ENCODE measurements around the gene IL6ST. TPM values are rescaled to one million over a fixed set of nuclear protein-coding genes. Genes with fewer than 3 reads are reported as not detected.
"Not testable (repeated sequence)": the region's sequence is repeated elsewhere in the genome, so short reads cannot be mapped to it uniquely, and the experiment has no call there.

The IL6ST gene
- total RNA-seq, 4 donors from 2014 or later: 88.8 to 179 (median 116) TPM

DNA sequence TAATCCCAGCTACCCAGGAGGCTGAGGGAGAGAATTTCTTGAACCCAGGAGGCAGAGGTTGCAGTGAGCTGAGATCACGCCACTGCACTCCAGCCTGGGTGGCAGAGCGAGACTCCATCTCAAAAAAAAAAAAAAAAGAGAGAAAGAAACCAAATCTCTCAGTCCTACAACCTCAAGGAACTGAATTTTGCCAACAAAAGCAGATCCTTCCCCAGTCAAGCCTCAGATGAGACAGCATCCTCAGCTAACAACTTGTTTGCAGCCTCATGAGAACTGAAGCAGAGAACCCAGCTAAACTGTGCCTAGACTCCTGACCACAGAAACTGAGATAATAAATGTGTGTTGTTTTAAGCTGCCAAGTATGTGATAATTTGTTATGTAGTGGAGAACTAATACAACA, 7.5 kb upstream of the IL6ST start:
- Histone ChIP-seq H3K27ac (no peak overlapping the region), H3K4me3 (no peak overlapping the region), H3K9me3 (no peaks in the 10 kb centered on the region), H3K27me3 (no peaks in the 10 kb centered on the region), H3K36me3 (no peaks in the 10 kb centered on the region), H3K4me1 (peaks cover 0 to under 1% (median 0%) of the 10 kb centered on the region in 4 donors)
- DNase-seq: no peak
- TF ChIP-seq, protein P1, sequence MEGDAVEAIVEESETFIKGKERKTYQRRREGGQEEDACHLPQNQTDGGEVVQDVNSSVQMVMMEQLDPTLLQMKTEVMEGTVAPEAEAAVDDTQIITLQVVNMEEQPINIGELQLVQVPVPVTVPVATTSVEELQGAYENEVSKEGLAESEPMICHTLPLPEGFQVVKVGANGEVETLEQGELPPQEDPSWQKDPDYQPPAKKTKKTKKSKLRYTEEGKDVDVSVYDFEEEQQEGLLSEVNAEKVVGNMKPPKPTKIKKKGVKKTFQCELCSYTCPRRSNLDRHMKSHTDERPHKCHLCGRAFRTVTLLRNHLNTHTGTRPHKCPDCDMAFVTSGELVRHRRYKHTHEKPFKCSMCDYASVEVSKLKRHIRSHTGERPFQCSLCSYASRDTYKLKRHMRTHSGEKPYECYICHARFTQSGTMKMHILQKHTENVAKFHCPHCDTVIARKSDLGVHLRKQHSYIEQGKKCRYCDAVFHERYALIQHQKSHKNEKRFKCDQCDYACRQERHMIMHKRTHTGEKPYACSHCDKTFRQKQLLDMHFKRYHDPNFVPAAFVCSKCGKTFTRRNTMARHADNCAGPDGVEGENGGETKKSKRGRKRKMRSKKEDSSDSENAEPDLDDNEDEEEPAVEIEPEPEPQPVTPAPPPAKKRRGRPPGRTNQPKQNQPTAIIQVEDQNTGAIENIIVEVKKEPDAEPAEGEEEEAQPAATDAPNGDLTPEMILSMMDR (IDR thresholded peaks at IDR 0.05): no peak
- TF ChIP-seq POLR2A (IDR thresholded peaks at IDR 0.05): no peak

GRCh38 chr5:56000221-56000620, 5.5 kb upstream of the IL6ST start:
- H3K4me3 ChIP-seq, H3K9me3 ChIP-seq, H3K27ac ChIP-seq, H3K36me3 ChIP-seq, DNase-seq, H3K27me3 ChIP-seq: not testable (repeated sequence)
- H3K4me1 ChIP-seq: peaks cover 0 to 13% (median 0%) of the 10 kb centered on the region in 4 donors

- no peak overlapping the region for H3K27ac ChIP-seq
- no peaks in the 10 kb centered on the region for H3K36me3 ChIP-seq
- H3K4me1 ChIP-seq: peaks cover 0 to 13% (median 0%) of the 10 kb centered on the region in 4 donors
- TF ChIP-seq POLR2A (IDR thresholded peaks at IDR 0.05): no peak
- TF ChIP-seq, protein P1 (IDR thresholded peaks at IDR 0.05): no peak
- no peak for DNase-seq
- no peaks in the 10 kb centered on the region for H3K9me3 ChIP-seq
- H3K27me3 ChIP-seq: no peaks in the 10 kb centered on the region
- no peak overlapping the region for H3K4me3 ChIP-seq
These were observed 4.2 kb upstream of the IL6ST start for GRCh38 chr5:55998966-55999365.

GRCh38 chr5:55997742-55998351, 3.1 kb upstream of the IL6ST start:
- Histone ChIP-seq H3K27ac (no peak overlapping the region), H3K9me3 (no peaks in the 10 kb centered on the region), H3K4me1 (peaks cover 0 to 13% (median 0%) of the 10 kb centered on the region in 4 donors), H3K36me3 (no peaks in the 10 kb centered on the region), H3K4me3 (no peak overlapping the region), H3K27me3 (no peaks in the 10 kb centered on the region)
- TF ChIP-seq, protein P1 (IDR thresholded peaks at IDR 0.05): no peak
- no peak for TF ChIP-seq POLR2A (IDR thresholded peaks at IDR 0.05)
- no peak for DNase-seq

GRCh38 chr5:55994998-55995914, 493 bp upstream of the IL6ST start:
- peak; percentile 96 to 98 (median 98) for DNase-seq
- Histone ChIP-seq H3K36me3 (no peaks in the 10 kb centered on the region), H3K27me3 (no peaks in the 10 kb centered on the region), H3K27ac (peak overlapping the region; percentile 97 to 99 (median 98)), H3K4me1 (peaks cover 0 to 13% (median 0%) of the 10 kb centered on the region in 4 donors), H3K9me3 (no peaks in the 10 kb centered on the region), H3K4me3 (peak overlapping the region; percentile 85 to 98 (median 94))
- TF ChIP-seq POLR2A (IDR thresholded peaks at IDR 0.05): peak; percentile 56 to 91
- TF ChIP-seq, protein P1 (IDR thresholded peaks at IDR 0.05): peak in 1 of 6 experiments; percentile 18

Measured in Peyer's patch (tissue), 4 donors.